Glomerular visceral epithelial cell (primary cell): ENCODE measurements around the gene POLD1.
A peak's percentile ranks its signal among the peaks of the same experiment; 100 is the strongest.
"Not testable (repeated sequence)": the region's sequence is repeated elsewhere in the genome, so short reads cannot be mapped to it uniquely, and the experiment has no call there.

Experiments used
- DNase-seq: peaks from one replicate; pipeline ENCODE4 v3.0.0-alpha.2; 2016; ENCODE audit errors: extremely low spot score

POLD1 gene

GRCh38 chr19:50383852-50384684, at the start of gene POLD1:
Gene POLD1, plus strand, starts transcription at chr19:50384347. Its CDS starts 14,505 bp downstream, at chr19:50398852.
- peak; percentile 99 for DNase-seq

DNA sequence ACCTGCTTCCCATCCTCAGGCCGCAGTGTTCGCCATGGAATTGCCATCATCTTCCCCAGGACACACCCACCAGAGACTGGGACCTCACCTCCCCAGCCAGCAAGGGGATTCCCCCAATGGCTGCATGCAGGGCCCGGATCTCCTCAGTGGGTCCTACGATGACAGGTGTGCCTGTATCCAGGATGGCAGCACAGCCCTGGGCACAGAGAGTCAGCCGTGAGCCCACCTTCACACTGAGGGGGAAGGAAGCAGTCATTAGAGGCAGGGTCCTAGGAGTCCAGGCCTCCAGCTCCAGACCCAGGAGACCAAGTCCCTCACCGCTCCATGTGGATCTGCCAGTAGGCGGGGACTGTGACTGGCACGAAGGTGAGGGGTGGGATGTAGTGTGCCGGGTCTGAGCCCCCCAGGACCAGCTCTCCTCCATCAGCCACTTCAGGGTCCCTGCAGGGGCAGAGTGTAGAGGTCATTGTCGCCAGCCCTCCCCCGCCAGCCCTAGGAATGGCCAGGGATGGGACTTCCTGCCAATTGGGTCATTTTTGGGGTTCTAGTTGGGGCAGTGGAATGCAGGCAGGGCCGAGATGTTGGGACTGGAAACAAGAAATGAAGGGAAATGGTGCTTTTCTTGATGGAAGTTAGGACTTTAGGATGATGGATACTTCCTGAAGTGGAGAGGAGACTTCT, 49.3 kb upstream of the POLD1 start:
- DNase-seq = no peak

- DNase-seq = not testable (repeated sequence)
Measured at GRCh38 chr19:50337031-50337430, 47.1 kb upstream of the POLD1 start.

- no peak for DNase-seq
Measured at GRCh38 chr19:50340331-50340730, 43.8 kb upstream of the POLD1 start.

GRCh38 chr19:50341091-50341564, 43.0 kb upstream of the POLD1 start:
- DNase-seq = no peak

- DNase-seq = no peak
Measured at GRCh38 chr19:50344661-50345318, 39.4 kb upstream of the POLD1 start.

DNA sequence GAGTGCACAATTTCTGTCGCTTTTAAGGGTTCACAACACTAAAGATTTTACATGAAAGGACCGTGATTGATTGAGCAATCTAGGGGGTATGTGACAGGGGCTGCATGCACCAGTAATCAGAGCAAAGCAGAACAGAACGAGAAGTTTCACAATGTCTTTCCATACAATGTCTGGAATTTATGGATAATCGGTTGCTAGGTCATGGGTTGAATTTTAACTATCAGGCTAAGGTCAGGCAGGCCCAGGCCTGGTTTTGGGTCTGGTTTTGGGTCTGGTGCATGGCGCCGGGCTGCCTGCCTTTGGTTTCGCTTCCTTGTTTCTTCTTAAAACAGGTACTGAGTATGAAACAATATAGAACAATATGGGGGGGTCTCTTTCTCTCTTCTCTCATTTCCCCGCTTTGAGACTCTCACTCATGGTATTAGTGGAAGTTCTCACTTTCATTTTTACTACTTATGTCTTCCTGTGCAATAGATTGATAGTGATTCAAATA, 37.0 kb upstream of the POLD1 start:
- DNase-seq = peak; percentile 21

DNA sequence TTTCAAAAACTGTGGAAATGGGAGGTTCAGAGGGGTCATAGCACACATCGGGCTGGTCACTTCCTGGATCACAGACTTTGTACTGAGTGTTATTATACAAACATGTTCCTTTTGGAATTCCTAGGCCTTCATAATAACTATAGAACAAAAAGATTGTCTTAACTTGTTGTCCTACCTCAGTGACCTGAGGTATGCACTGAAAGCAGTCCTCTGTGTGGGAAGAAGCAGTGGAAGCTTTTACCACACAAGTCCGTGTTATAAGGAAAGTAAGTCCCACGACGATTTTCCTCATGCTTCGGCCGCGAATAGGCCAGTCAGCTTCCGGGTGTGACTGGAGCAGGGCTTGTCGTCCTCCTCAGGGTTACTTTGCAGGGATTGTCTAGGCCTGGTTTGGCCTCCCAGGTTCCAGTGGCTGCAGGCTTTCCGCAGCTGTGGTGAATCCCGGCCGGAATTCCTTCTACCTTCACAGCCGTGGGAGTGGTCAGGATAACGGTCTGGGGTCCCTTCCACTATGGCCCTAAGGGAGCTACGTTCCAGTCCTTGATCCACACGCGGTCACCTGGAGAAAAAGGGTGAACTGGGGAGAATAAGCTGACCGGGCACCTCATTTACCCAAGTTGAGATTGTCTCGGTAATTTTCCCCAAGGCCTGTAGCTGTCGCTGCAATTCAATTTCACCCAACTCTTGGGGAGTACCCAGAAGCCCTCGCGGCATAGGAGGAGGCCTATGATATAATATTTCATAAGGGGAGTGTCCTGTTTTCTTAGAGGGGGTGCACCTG, 34.7 kb upstream of the POLD1 start:
- DNase-seq = no peak

DNA sequence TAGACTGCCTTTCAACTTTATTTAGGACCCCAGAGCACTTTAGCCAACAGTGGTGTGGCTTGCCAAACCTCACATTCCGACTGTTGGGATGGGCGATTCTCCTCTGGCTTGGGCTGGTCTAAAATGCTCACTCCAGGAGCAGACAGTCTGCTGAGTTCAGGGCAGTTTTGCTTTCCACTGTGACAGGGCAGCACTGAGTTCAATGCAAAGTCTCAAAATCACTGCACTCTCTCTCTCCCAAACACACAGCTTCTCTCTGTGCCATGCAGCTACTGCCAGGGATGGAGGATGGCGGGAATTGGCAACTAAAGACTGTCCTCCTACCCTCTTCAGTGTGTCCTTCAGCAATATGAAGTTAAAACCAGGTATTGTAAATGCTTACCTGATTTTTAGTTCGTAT, 31.9 kb upstream of the POLD1 start:
- no peak for DNase-seq

DNA sequence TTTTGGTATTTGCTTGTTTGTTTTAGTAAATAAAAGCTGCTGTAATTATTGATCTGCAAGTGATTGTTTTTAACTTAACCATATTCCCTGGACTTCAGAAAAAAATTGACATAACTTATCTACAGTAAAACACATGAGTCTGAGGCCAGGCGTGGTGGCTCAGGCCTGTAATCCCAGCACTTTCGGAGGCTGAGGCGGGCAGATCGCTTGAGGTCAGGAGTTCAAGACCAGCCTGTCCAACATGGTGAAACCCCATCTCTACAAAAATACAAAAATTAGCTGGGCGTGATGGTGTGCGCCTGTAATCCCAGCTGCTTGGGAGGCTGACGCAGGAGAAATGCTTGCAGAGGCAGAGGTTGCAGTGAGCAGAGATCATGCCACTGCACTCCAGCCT, 30.7 kb upstream of the POLD1 start:
- not testable (repeated sequence) for DNase-seq

- DNase-seq = no peak
Measured at GRCh38 chr19:50356691-50357177, 27.4 kb upstream of the POLD1 start.

- DNase-seq = peak; percentile 73
Measured at GRCh38 chr19:50357178-50358100, 26.7 kb upstream of the POLD1 start.

DNA sequence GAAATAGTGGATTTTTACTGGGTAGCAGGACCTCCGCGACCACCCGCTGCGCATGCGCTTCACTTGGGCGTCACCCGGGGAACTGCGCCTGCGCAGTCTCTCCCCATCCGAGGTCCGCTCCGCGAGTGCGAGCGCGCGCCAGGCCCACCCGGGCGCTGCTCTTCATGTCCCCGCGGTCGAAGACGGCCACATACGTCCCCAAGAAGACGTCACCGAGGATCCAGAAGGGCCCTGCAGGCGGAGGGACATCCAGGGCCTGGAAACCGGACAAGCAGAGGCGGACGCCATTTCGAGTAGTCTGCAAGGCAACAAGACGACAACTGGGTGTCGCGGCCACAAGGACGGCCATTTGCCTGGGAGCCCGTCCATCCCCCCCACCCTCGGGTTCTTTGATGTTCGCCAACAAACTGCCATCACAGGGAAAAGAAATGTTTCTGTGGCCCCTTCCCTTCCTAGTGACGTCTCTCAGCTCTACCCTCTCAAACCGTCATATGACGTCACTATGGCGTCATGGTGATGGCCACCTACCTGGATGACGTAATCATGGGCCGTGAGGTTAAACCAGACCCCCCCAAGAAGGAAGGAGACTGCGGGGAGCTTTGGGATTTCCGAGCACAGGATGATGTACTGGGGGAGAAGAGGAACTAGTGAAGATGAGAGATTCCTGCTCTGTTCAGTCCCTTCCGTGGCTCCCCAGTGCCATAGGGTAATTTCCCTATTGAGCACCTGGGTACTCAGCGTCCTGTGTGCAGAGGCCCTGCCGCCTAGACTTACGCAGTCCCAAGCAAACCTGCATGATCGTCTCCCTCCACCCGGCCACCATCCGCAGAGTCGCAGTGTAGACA, 25.4 kb upstream of the POLD1 start:
- DNase-seq = no peak

GRCh38 chr19:50359328-50359818, 24.8 kb upstream of the POLD1 start:
- DNase-seq = no peak

GRCh38 chr19:50361290-50362029, 22.7 kb upstream of the POLD1 start:
- DNase-seq = no peak

- no peak for DNase-seq
Measured at GRCh38 chr19:50362030-50362412, 22.1 kb upstream of the POLD1 start.

GRCh38 chr19:50362656-50363424, 21.3 kb upstream of the POLD1 start:
- no peak for DNase-seq
